Cardiac muscle cell (in vitro differentiated cells and primary cell): ENCODE results near the gene SEMA5B. TPM values are rescaled to one million over a fixed set of nuclear protein-coding genes. Genes with fewer than 3 reads are reported as not detected.

Experiments used
- DNase-seq, 2 donors: peaks; one replicate each; pipeline versions ENCODE4 v3.0.0 to v3.0.0-alpha.2; 2010 to 2017; ENCODE audit warnings: low read depth in 1 of 2, low spot score in 1 of 2
- H3K27ac ChIP-seq: fragments of 200-600 bp; sonication (generic); 2 replicates; pipeline ENCODE4 v1.5.1; 2016
- H3K27me3 ChIP-seq: fragments of 200-600 bp; sonication (generic); 2 replicates; pipeline ENCODE4 v1.6.0; 2016; ENCODE audit warnings: control low read depth
- H3K36me3 ChIP-seq: fragments of 200-600 bp; sonication (generic); 2 replicates; pipeline ENCODE4 v1.5.1; 2016; ENCODE audit warnings: control low read depth
- H3K4me1 ChIP-seq: fragments of 200-600 bp; sonication (generic); 2 replicates; pipeline ENCODE4 v1.8.1; 2017; ENCODE audit warnings: low read depth, mild to moderate bottlenecking, mixed run types
- H3K4me3 ChIP-seq: fragments of 200-600 bp; sonication (generic); 2 replicates; pipeline ENCODE4 v1.5.1; 2016; ENCODE audit warnings: mild to moderate bottlenecking
- H3K9me3 ChIP-seq: fragments of 200-600 bp; sonication (generic); 2 replicates; pipeline ENCODE4 v1.5.1; 2017; ENCODE audit warnings: low read depth, mild to moderate bottlenecking, control low read depth
- CTCF ChIP-seq: IDR thresholded peaks from 2 replicates; pipeline ENCODE4 v1.5.1; 2012; ENCODE audit warnings: low read depth, mild to moderate bottlenecking, low read length
- polyA plus RNA-seq: library from polyadenylated mRNA; unstranded; fragments of >200 nt; fragmentation: Nextera tagmentation; extraction: Ambion mirVana; gene quantifications from 2 replicates; pipeline ENCODE4 v1.2.1, GENCODE V29; 2016
- total RNA-seq: library from RNA; depleted of rRNA; stranded (reverse); fragments of >200 nt; gene quantifications from 2 replicates; pipeline ENCODE4 v1.2.3, GENCODE V29; 2016

The SEMA5B gene
- total and polyA plus RNA-seq, 2 experiments from 2014 or later = 2.3 to 4.4 TPM

GRCh38 chr3:122913539-122914100 is 113.9 kb downstream of the SEMA5B start:
- TF ChIP-seq CTCF = no peak
- no peak for DNase-seq

GRCh38 chr3:122912772-122913538 is 114.6 kb downstream of the SEMA5B start:
- Histone ChIP-seq H3K27ac (no peak overlapping the region), H3K4me3 (no peak overlapping the region), H3K27me3 (no peaks in the 10 kb centered on the region), H3K36me3 (no peaks in the 10 kb centered on the region), H3K9me3 (no peaks in the 10 kb centered on the region), H3K4me1 (no peaks in the 10 kb centered on the region)
- TF ChIP-seq CTCF = no peak
- no peak for DNase-seq

More at GRCh38 chr3:122913539-122914100, 113.9 kb downstream of the SEMA5B start:
- Histone ChIP-seq H3K4me1 (no peaks in the 10 kb centered on the region), H3K27me3 (no peaks in the 10 kb centered on the region), H3K27ac (no peak overlapping the region), H3K4me3 (no peak overlapping the region), H3K9me3 (no peaks in the 10 kb centered on the region), H3K36me3 (no peaks in the 10 kb centered on the region)

- no peak for TF ChIP-seq CTCF
- H3K36me3 ChIP-seq = no peaks in the 10 kb centered on the region
Measured at GRCh38 chr3:122911901-122912300, 115.7 kb downstream of the SEMA5B start.

GRCh38 chr3:122908251-122908650 is 119.3 kb downstream of the SEMA5B start:
- Histone ChIP-seq H3K27me3 (no peaks in the 10 kb centered on the region), H3K36me3 (no peaks in the 10 kb centered on the region), H3K27ac (no peak overlapping the region), H3K4me3 (no peak overlapping the region), H3K4me1 (no peaks in the 10 kb centered on the region), H3K9me3 (no peaks in the 10 kb centered on the region)
- no peak for DNase-seq
- no peak for TF ChIP-seq CTCF

More at GRCh38 chr3:122911901-122912300, 115.7 kb downstream of the SEMA5B start:
- DNase-seq = no peak
- Histone ChIP-seq H3K9me3 (no peaks in the 10 kb centered on the region), H3K4me1 (no peaks in the 10 kb centered on the region), H3K27ac (no peak overlapping the region), H3K27me3 (no peaks in the 10 kb centered on the region), H3K4me3 (no peak overlapping the region)

- no peak for DNase-seq
- TF ChIP-seq CTCF = no peak
Measured at GRCh38 chr3:122907471-122907870, 120.1 kb downstream of the SEMA5B start.

More at GRCh38 chr3:122907471-122907870, 120.1 kb downstream of the SEMA5B start:
- Histone ChIP-seq H3K4me3 (no peak overlapping the region), H3K36me3 (no peaks in the 10 kb centered on the region), H3K27me3 (no peaks in the 10 kb centered on the region), H3K27ac (no peak overlapping the region), H3K9me3 (no peaks in the 10 kb centered on the region), H3K4me1 (no peaks in the 10 kb centered on the region)
